H9 (cell line): ENCODE results near the gene APRT. TPM values are rescaled to one million over a fixed set of nuclear protein-coding genes. Genes with fewer than 3 reads are reported as not detected.

Source experiments
- DNase-seq: peaks from one replicate; pipeline ENCODE4 v3.0.0-alpha.2; 2017
- H2AFZ ChIP-seq: one replicate; pipeline ENCODE4 v1.6.1; 2013; ENCODE audit warnings: mild to moderate bottlenecking, low read length, control low read depth, moderate library complexity
- H2AK5ac ChIP-seq: 2 replicates; pipeline ENCODE4 v1.6.1; 2013; ENCODE audit warnings: low read length, control low read depth, mixed read lengths; ENCODE audit not compliant: insufficient read length
- H2BK120ac ChIP-seq: one replicate; pipeline ENCODE4 v1.6.1; 2013; ENCODE audit warnings: low read depth, mild to moderate bottlenecking, low read length, control low read depth, inconsistent platforms; ENCODE audit not compliant: poor library complexity, severe bottlenecking
- H2BK12ac ChIP-seq: 2 replicates; pipeline ENCODE4 v1.6.1; 2013; ENCODE audit warnings: low read length, control low read depth, mixed read lengths, low read depth; ENCODE audit not compliant: insufficient read length
- H2BK15ac ChIP-seq: 2 replicates; pipeline ENCODE4 v1.6.1; 2013; ENCODE audit warnings: low read depth, low read length, control low read depth
- H2BK20ac ChIP-seq: one replicate; pipeline ENCODE4 v1.6.1; 2013; ENCODE audit warnings: low read depth, mild to moderate bottlenecking, low read length, control low read depth, inconsistent platforms; ENCODE audit not compliant: poor library complexity, severe bottlenecking
- H2BK5ac ChIP-seq: 2 replicates; pipeline ENCODE4 v1.6.1; 2013; ENCODE audit warnings: low read length, control low read depth, mixed read lengths; ENCODE audit not compliant: insufficient read length
- H3K14ac ChIP-seq: 2 replicates; pipeline ENCODE4 v1.6.1; 2013; ENCODE audit warnings: low read length, control low read depth; ENCODE audit not compliant: insufficient read depth
- H3K18ac ChIP-seq: 2 replicates; pipeline ENCODE4 v1.6.1; 2013; ENCODE audit warnings: low read depth, mild to moderate bottlenecking, mixed read lengths, low read length, control low read depth; ENCODE audit not compliant: insufficient read length
- H3K23ac ChIP-seq: 2 replicates; pipeline ENCODE4 v1.6.1; 2013; ENCODE audit warnings: low read length, control low read depth, mixed read lengths, low read depth; ENCODE audit not compliant: insufficient read length
- H3K23me2 ChIP-seq: 2 replicates; pipeline ENCODE4 v1.6.1; 2013; ENCODE audit warnings: low read depth, mild to moderate bottlenecking, mixed read lengths, low read length, control low read depth; ENCODE audit not compliant: insufficient read length, poor library complexity, severe bottlenecking
- H3K27ac ChIP-seq: 2 replicates; pipeline ENCODE4 v1.5.1; 2013; ENCODE audit warnings: low read length, control low read depth, mixed read lengths, low read depth; ENCODE audit not compliant: insufficient read length
- H3K27me3 ChIP-seq: 2 replicates; pipeline ENCODE4 v1.6.1; 2013; ENCODE audit warnings: low read length, control low read depth, inconsistent platforms; ENCODE audit not compliant: insufficient read depth
- H3K4ac ChIP-seq: 2 replicates; pipeline ENCODE4 v1.6.1; 2013; ENCODE audit warnings: low read depth, mild to moderate bottlenecking, control low read depth, inconsistent platforms, low read length, moderate library complexity
- H3K4me1 ChIP-seq: 2 replicates; pipeline ENCODE4 v1.6.1; 2013; ENCODE audit warnings: low read length, control low read depth, inconsistent platforms; ENCODE audit not compliant: insufficient read depth
- H3K4me2 ChIP-seq: 2 replicates; pipeline ENCODE4 v1.6.1; 2013; ENCODE audit warnings: low read length, control low read depth, mixed read lengths; ENCODE audit not compliant: insufficient read length, insufficient read depth
- H3K56ac ChIP-seq: 2 replicates; pipeline ENCODE4 v1.6.1; 2013; ENCODE audit warnings: low read depth, mild to moderate bottlenecking, mixed read lengths, low read length, control low read depth; ENCODE audit not compliant: insufficient read length
- H3K79me1 ChIP-seq: 2 replicates; pipeline ENCODE4 v1.6.1; 2013; ENCODE audit warnings: low read depth, mild to moderate bottlenecking, moderate library complexity, low read length, control low read depth, inconsistent platforms; ENCODE audit not compliant: insufficient read depth, poor library complexity, severe bottlenecking
- H3K79me2 ChIP-seq: 2 replicates; pipeline ENCODE4 v1.6.1; 2013; ENCODE audit warnings: low read length, control low read depth, inconsistent platforms; ENCODE audit not compliant: insufficient read depth
- H3K9ac ChIP-seq: 2 replicates; pipeline ENCODE4 v1.6.1; 2013; ENCODE audit warnings: low read length, control low read depth, mixed read lengths; ENCODE audit not compliant: insufficient read length; ENCODE audit errors: extremely low read depth
- H3K9me3 ChIP-seq: one replicate; pipeline ENCODE4 v1.6.1; 2013; ENCODE audit warnings: low read depth, low read length, inconsistent platforms; ENCODE audit not compliant: control insufficient read depth
- H3T11ph ChIP-seq: one replicate; pipeline ENCODE4 v1.6.1; 2013; ENCODE audit warnings: mild to moderate bottlenecking, low read length, control low read depth, inconsistent platforms
- H4K20me1 ChIP-seq: one replicate; pipeline ENCODE4 v1.6.1; 2013; ENCODE audit not compliant: control insufficient read depth, insufficient read length, insufficient read depth
- H4K5ac ChIP-seq: 2 replicates; pipeline ENCODE4 v1.6.1; 2013; ENCODE audit warnings: low read depth, mild to moderate bottlenecking, mixed read lengths, low read length, control low read depth; ENCODE audit not compliant: insufficient read length
- H4K8ac ChIP-seq: replicated peaks from 2 replicates; pipeline ENCODE4 v1.6.1; 2013; ENCODE audit warnings: low read length, control low read depth, mixed read lengths, low read depth; ENCODE audit not compliant: insufficient read length
- H4K91ac ChIP-seq: 2 replicates; pipeline ENCODE4 v1.6.1; 2013; ENCODE audit warnings: low read depth, mild to moderate bottlenecking, moderate library complexity, mixed read lengths, low read length, control low read depth; ENCODE audit not compliant: insufficient read length
- H3K27ac Mint-ChIP-seq, 3 experiments: 2 replicates in 2 of 3; 3 replicates in 1 of 3; pipeline ENCODE4 v1.8.0; 2020 to 2021; ENCODE audit warnings: mixed read lengths in 3 of 3, mild to moderate bottlenecking in 1 of 3, moderate library complexity in 1 of 3
- H3K27me3 Mint-ChIP-seq: 2 replicates; pipeline ENCODE4 v1.8.0; 2021; ENCODE audit warnings: low read depth, mild to moderate bottlenecking, moderate library complexity, mixed read lengths
- H3K36me3 Mint-ChIP-seq, 3 experiments: 2 replicates in 2 of 3; 3 replicates in 1 of 3; pipeline ENCODE4 v1.8.0; 2020 to 2021; ENCODE audit warnings: low read depth in 3 of 3, mixed read lengths in 3 of 3; ENCODE audit not compliant: insufficient read depth in 1 of 3
- H3K4me1 Mint-ChIP-seq, 2 experiments: 2 replicates each; pipeline ENCODE4 v1.8.0; 2020; ENCODE audit warnings: mixed read lengths in 2 of 2
- H3K4me3 Mint-ChIP-seq, 2 experiments: 2 replicates in 1 of 2; 3 replicates in 1 of 2; pipeline ENCODE4 v1.8.0; 2020 to 2021; ENCODE audit warnings: mild to moderate bottlenecking in 2 of 2, mixed read lengths in 2 of 2, moderate library complexity in 1 of 2
- H3K9me3 Mint-ChIP-seq, 2 experiments: 2 replicates in 1 of 2; 3 replicates in 1 of 2; pipeline ENCODE4 v1.8.0; 2020; ENCODE audit warnings: mild to moderate bottlenecking in 2 of 2, mixed read lengths in 2 of 2, moderate library complexity in 1 of 2
- CTCF ChIP-seq: fragments of 200-600 bp; sonication (generic); conservative IDR thresholded peaks from 3 replicates; pipeline ENCODE4 v1.8.0; 2021; ENCODE audit warnings: antibody characterized with exemption, mild to moderate bottlenecking
- WGBS: extraction: QIAGEN DNeasy Blood & Tissue Kit; methylation state at CpG from one replicate; pipeline ENCODE4 v1.1.7; 2013; ENCODE audit warnings: missing lambda C conversion rate, low lambda C conversion rate, mixed read lengths; ENCODE audit not compliant: insufficient read length; ENCODE audit errors: extremely low coverage; 5-methylcytosine and 5-hydroxymethylcytosine counted together
- total RNA-seq: library from RNA; stranded (reverse); gene quantifications from 2 replicates; pipeline ENCODE4 v1.2.1, GENCODE V29; 2021

The APRT gene
- total RNA-seq, 1 experiment from 2014 or later: 246 TPM

GRCh38 chr16:88792078-88792550 is 19.6 kb downstream of the APRT start:
- DNase-seq: no peak
- Mint-ChIP-seq H3K27ac (no peak overlapping the region), H3K27me3 (peaks cover 9% of the 10 kb centered on the region), H3K4me1 (peaks cover 11 to 36% of the 10 kb centered on the region in 2 experiments), H3K4me3 (no peak overlapping the region; a peak in 1 of 5 replicates), H3K36me3 (no peaks in the 10 kb centered on the region), H3K9me3 (no peaks in the 10 kb centered on the region)
- Histone ChIP-seq H2AK5ac (no peak overlapping the region), H2BK15ac (no peak overlapping the region), H3T11ph (no peak overlapping the region), H4K91ac (no peak overlapping the region), H3K9me3 (no peaks in the 10 kb centered on the region), H3K18ac (no peak overlapping the region), H2BK20ac (no peak overlapping the region), H4K20me1 (no peaks in the 10 kb centered on the region), H2AFZ (no peak overlapping the region), H3K14ac (0 out of 2 replicates have a peak overlapping the region, but pooled peaks have one; percentile 83), H3K27me3 (no peaks in the 10 kb centered on the region), H3K23ac (no peak overlapping the region), H3K9ac (no peak overlapping the region), H4K5ac (no peak overlapping the region), H3K4ac (no peak overlapping the region), H2BK5ac (no peak overlapping the region), H4K8ac (no peak overlapping the region), H2BK120ac (no peak overlapping the region), H3K23me2 (peaks cover 3% of the 10 kb centered on the region), H3K4me2 (no peak overlapping the region), H3K79me2 (no peaks in the 10 kb centered on the region), H3K27ac (no peak overlapping the region), H2BK12ac (no peak overlapping the region), H3K56ac (no peak overlapping the region), H3K79me1 (no peaks in the 10 kb centered on the region), H3K4me1 (peaks cover 3% of the 10 kb centered on the region; the same call in 1 of the 2 replicates)
- no CpG with 5 or more reads among the region's 13 CpGs for WGBS
- no peak for TF ChIP-seq CTCF
